H1 (cell line): ENCODE measurements around the gene FGF11. TPM values are rescaled to one million over a fixed set of nuclear protein-coding genes. Genes with fewer than 3 reads are reported as not detected.

Experiments
- CTCF ChIA-PET: fragments of 300-600 bp; sonication (Branson Sonifier 250); formaldehyde crosslinking; loops from one replicate; lab custom pipeline; 2021; ENCODE audit not compliant: partially characterized antibody; lab: Charles Lee
- POLR2A ChIA-PET: fragments of 300-600 bp; sonication (Branson Sonifier 250); formaldehyde crosslinking; loops from one replicate; lab custom pipeline; 2021; ENCODE audit warnings: inconsistent platforms; ENCODE audit not compliant: partially characterized antibody; lab: Charles Lee
- DNase-seq, 2 experiments: peaks; one replicate each; pipeline versions ENCODE4 v3.0.0 to v3.0.0-alpha.2; 2010 to 2022; ENCODE audit warnings: low spot score in 2 of 2, low read depth in 1 of 2, mixed read lengths in 1 of 2
- FAIRE-seq: peaks from 2 replicates; lab custom pipeline; 2011; peaks lifted over from hg19 to GRCh38; lab: Jason Lieb, UNC
- H2AFZ ChIP-seq: 2 replicates; pipeline ENCODE4 v1.8.1; 2012; ENCODE audit warnings: low read length, inconsistent platforms
- H2AK5ac ChIP-seq: 2 replicates; pipeline ENCODE4 v1.6.1; 2013; ENCODE audit warnings: low read depth, low read length
- H2BK120ac ChIP-seq: replicated peaks from 2 replicates; pipeline ENCODE3; 2013; ENCODE audit warnings: low read depth, low read length, inconsistent platforms
- H2BK12ac ChIP-seq: 2 replicates; pipeline ENCODE4 v1.6.1; 2013; ENCODE audit warnings: low read depth, low read length
- H2BK15ac ChIP-seq: 2 replicates; pipeline ENCODE4 v1.6.1; 2013; ENCODE audit warnings: low read length
- H2BK20ac ChIP-seq: 2 replicates; pipeline ENCODE4 v1.6.1; 2013; ENCODE audit warnings: low read length
- H2BK5ac ChIP-seq: 2 replicates; pipeline ENCODE4 v1.6.1; 2013; ENCODE audit warnings: low read depth, low read length
- H3K14ac ChIP-seq: 2 replicates; pipeline ENCODE4 v1.6.1; 2013; ENCODE audit warnings: inconsistent platforms; ENCODE audit not compliant: insufficient read length
- H3K18ac ChIP-seq: 2 replicates; pipeline ENCODE4 v1.6.1; 2013; ENCODE audit warnings: low read length; ENCODE audit errors: extremely low read depth
- H3K23ac ChIP-seq: 2 replicates; pipeline ENCODE4 v1.6.1; 2013; ENCODE audit warnings: inconsistent platforms; ENCODE audit not compliant: insufficient read length
- H3K23me2 ChIP-seq: 2 replicates; pipeline ENCODE4 v1.6.1; 2013; ENCODE audit warnings: low read depth, low read length
- H3K27ac ChIP-seq: 2 replicates; pipeline ENCODE4 v1.6.1; 2011; ENCODE audit warnings: low read depth, low read length, inconsistent platforms
- H3K27me3 ChIP-seq, 4 experiments: replicated peaks in 1 of 4; 1 replicate in 1 of 4; 2 replicates in 3 of 4; pipeline versions ENCODE4 v1.6.1 to v1.8.1; 2011 to 2013; ENCODE audit warnings: low read length in 3 of 4, mild to moderate bottlenecking in 3 of 4, inconsistent platforms in 2 of 4, mixed read lengths in 2 of 4, moderate library complexity in 1 of 4; ENCODE audit not compliant: control insufficient read depth in 3 of 4, insufficient read depth in 3 of 4; ENCODE audit errors: extremely low read depth in 1 of 4
- H3K36me3 ChIP-seq, 4 experiments: 2 replicates each; pipeline versions ENCODE4 v1.6.1 to v1.8.1; 2011 to 2013; ENCODE audit warnings: mild to moderate bottlenecking in 4 of 4, low read length in 3 of 4, moderate library complexity in 2 of 4, control low read depth in 1 of 4, inconsistent platforms in 1 of 4; ENCODE audit not compliant: insufficient read depth in 4 of 4, control insufficient read depth in 2 of 4
- H3K4ac ChIP-seq: replicated peaks from 2 replicates; pipeline ENCODE3; 2013; ENCODE audit warnings: low read length, low read depth, mixed read lengths, inconsistent platforms; ENCODE audit not compliant: insufficient read length
- H3K4me1 ChIP-seq, 4 experiments: replicated peaks in 1 of 4; 1 replicate in 1 of 4; 2 replicates in 3 of 4; pipeline versions ENCODE4 v1.6.1 to v1.8.1; 2011 to 2013; ENCODE audit warnings: low read length in 3 of 4, inconsistent platforms in 2 of 4, mixed read lengths in 1 of 4; ENCODE audit not compliant: insufficient read depth in 4 of 4, control insufficient read depth in 3 of 4
- H3K4me2 ChIP-seq, 2 experiments: 2 replicates each; pipeline versions ENCODE4 v1.6.1 to v1.8.1; 2011 to 2013; ENCODE audit warnings: low read depth in 2 of 2, low read length in 2 of 2, control low read depth in 1 of 2, inconsistent platforms in 1 of 2, mild to moderate bottlenecking in 1 of 2; ENCODE audit not compliant: insufficient read depth in 1 of 2
- H3K4me3 ChIP-seq, 4 experiments: fragments of 200-600, 300-600 bp in 1 of 4; sonication (generic), shearing (Covaris generic), sonication (Bioruptor Twin) in 1 of 4; 2 replicates each; pipeline versions ENCODE4 v1.5.1 to v1.8.1; 2011 to 2016; ENCODE audit warnings: low read length in 4 of 4, low read depth in 3 of 4, control low read depth in 2 of 4, inconsistent platforms in 2 of 4, mild to moderate bottlenecking in 2 of 4, mixed read lengths in 1 of 4, moderate library complexity in 1 of 4; ENCODE audit not compliant: insufficient read depth in 2 of 4; ENCODE audit errors: extremely low read depth in 1 of 4
- H3K56ac ChIP-seq: replicated peaks from 2 replicates; pipeline ENCODE3; 2013; ENCODE audit warnings: low read depth, mild to moderate bottlenecking, mixed read lengths, low read length, inconsistent platforms; ENCODE audit not compliant: insufficient read length
- H3K79me1 ChIP-seq: 2 replicates; pipeline ENCODE4 v1.6.1; 2013; ENCODE audit warnings: low read depth, low read length, control low read depth
- H3K79me2 ChIP-seq, 2 experiments: 2 replicates each; pipeline versions ENCODE4 v1.6.1 to v1.8.1; 2012 to 2013; ENCODE audit warnings: low read length in 2 of 2, mild to moderate bottlenecking in 2 of 2, inconsistent platforms in 1 of 2; ENCODE audit not compliant: insufficient read depth in 2 of 2, control insufficient read depth in 1 of 2
- H3K9ac ChIP-seq, 4 experiments: replicated peaks in 1 of 4; 1 replicate in 1 of 4; 2 replicates in 3 of 4; pipeline versions ENCODE4 v1.6.1 to v1.8.1; 2011 to 2013; ENCODE audit warnings: low read depth in 3 of 4, low read length in 3 of 4, control low read depth in 2 of 4, mild to moderate bottlenecking in 2 of 4, moderate library complexity in 2 of 4, inconsistent platforms in 1 of 4; ENCODE audit errors: extremely low read depth in 1 of 4
- H3K9me3 ChIP-seq, 2 experiments: 2 replicates each; pipeline versions ENCODE4 v1.6.1 to v1.8.1; 2012 to 2013; ENCODE audit warnings: mild to moderate bottlenecking in 2 of 2, moderate library complexity in 2 of 2, control low read depth in 1 of 2, inconsistent platforms in 1 of 2, low read depth in 1 of 2, low read length in 1 of 2, mixed read lengths in 1 of 2; ENCODE audit not compliant: insufficient read depth in 2 of 2
- H4K20me1 ChIP-seq, 2 experiments: replicated peaks in 1 of 2; 2 replicates each; pipeline versions ENCODE3 to v1.8.1; 2011 to 2013; ENCODE audit warnings: inconsistent platforms in 2 of 2, low read length in 2 of 2, mild to moderate bottlenecking in 1 of 2; ENCODE audit not compliant: insufficient read depth in 2 of 2, control insufficient read depth in 1 of 2
- H4K5ac ChIP-seq: 2 replicates; pipeline ENCODE4 v1.6.1; 2013; ENCODE audit warnings: low read length, low read depth, mixed read lengths, inconsistent platforms; ENCODE audit not compliant: insufficient read length
- H4K8ac ChIP-seq: 2 replicates; pipeline ENCODE4 v1.8.0; 2013; ENCODE audit warnings: mild to moderate bottlenecking, moderate library complexity, low read length, inconsistent platforms; ENCODE audit not compliant: insufficient read depth; ENCODE audit errors: extremely low read depth
- H4K91ac ChIP-seq: replicated peaks from 2 replicates; pipeline ENCODE3; 2013; ENCODE audit warnings: low read length, mixed read lengths, inconsistent platforms; ENCODE audit not compliant: insufficient read length
- CTCF ChIP-seq, 3 experiments: IDR thresholded peaks; 1 replicate in 2 of 3; 2 replicates in 1 of 3; pipeline versions ENCODE4 v1.5.1 to v1.6.1; 2011; ENCODE audit warnings: low read length in 3 of 3, mild to moderate bottlenecking in 3 of 3, inconsistent platforms in 2 of 3, low read depth in 1 of 3, moderate library complexity in 1 of 3; ENCODE audit not compliant: insufficient read depth in 1 of 3; ENCODE audit errors: control extremely low read depth in 1 of 3
- HDAC6 ChIP-seq: IDR thresholded peaks from one replicate; pipeline ENCODE4 v1.7.1; 2012; ENCODE audit warnings: low read depth, mild to moderate bottlenecking, inconsistent platforms, low read length, moderate library complexity
- KDM4A ChIP-seq: IDR thresholded peaks from one replicate; pipeline ENCODE4 v1.7.1; 2012; ENCODE audit warnings: low read depth, mild to moderate bottlenecking, moderate library complexity, low read length, inconsistent platforms; ENCODE audit not compliant: severe bottlenecking
- RBBP5 ChIP-seq: IDR thresholded peaks from 2 replicates; pipeline ENCODE4 v1.7.1; 2012; ENCODE audit warnings: low read depth, mild to moderate bottlenecking, inconsistent platforms, low read length, moderate library complexity, borderline replicate concordance
- SP1 ChIP-seq: IDR thresholded peaks from 2 replicates; pipeline ENCODE4 v1.6.1; 2011; ENCODE audit warnings: low read depth, low read length
- TAF1 ChIP-seq: IDR thresholded peaks from 2 replicates; pipeline ENCODE4 v1.6.1; 2011; ENCODE audit warnings: mild to moderate bottlenecking, low read depth, low read length
- USF2 ChIP-seq: IDR thresholded peaks from 2 replicates; pipeline ENCODE4 v1.6.1; 2011; ENCODE audit warnings: low read length, improper control_type of control experiment
- WGBS, 2 experiments: shearing (Covaris generic) in 1 of 2; methylation state at CpG; one replicate each; pipeline versions ENCODE4 v1.1.6 to v1.1.7; 2013 to 2015; ENCODE audit warnings: low lambda C conversion rate in 2 of 2, mixed read lengths in 2 of 2, inconsistent platforms in 1 of 2, low coverage in 1 of 2, missing lambda C conversion rate in 1 of 2; ENCODE audit not compliant: insufficient replicate concordance in 2 of 2, insufficient coverage in 1 of 2, insufficient read length in 1 of 2; ENCODE audit errors: extremely low coverage in 1 of 2, missing lambda C conversion rate in 1 of 2; 5-methylcytosine and 5-hydroxymethylcytosine counted together
- polyA plus RNA-seq, 7 experiments: library from polyadenylated mRNA; depleted of rRNA in 3 of 7; stranded (reverse) in 5 of 7; unstranded in 2 of 7; fragments of >200 nt in 5 of 7; fragments of 200-250 nt in 2 of 7; gene quantifications; 1 replicate in 5 of 7; 2 replicates in 1 of 7; 4 replicates in 1 of 7; pipeline versions ENCODE4 v1.2.1 to v1.2.3, GENCODE V29; 2011 to 2013; ENCODE audit warnings: missing spikeins in 2 of 7, mixed read lengths in 2 of 7
- total RNA-seq: library from RNA; stranded (reverse); fragmentation: NEBNext Ultra II Directional; extraction: Animal tissue kit (Norgen Biotek cat#: 25700); gene quantifications from 2 replicates; pipeline ENCODE4 v1.2.1, GENCODE V29; 2021

FGF11 gene
- total and polyA plus RNA-seq, 2 of the 8 experiments (the other 6 are each of a cell fraction or from before 2014, with no cell fraction given): 11.8 to 26.1 TPM

GRCh38 chr17:7476951-7477350, 37.6 kb downstream of the FGF11 start:
- H2BK5ac ChIP-seq: 0 out of 2 replicates have a peak overlapping the region, but pooled peaks have one; percentile 66
- H3K14ac ChIP-seq: no peak overlapping the region
- H3K9me3 ChIP-seq: no peaks in the 10 kb centered on the region
- no peak overlapping the region for H4K91ac ChIP-seq
- H4K5ac ChIP-seq: no peak overlapping the region
- no peak for TF ChIP-seq CTCF (IDR thresholded peaks at IDR 0.05; ENCODE audit: control extremely low read depth in 1 of 3, insufficient read depth in 1 of 3, low read depth in 1 of 3, low read length in 3 of 3)
- no peak for TF ChIP-seq KDM4A
- TF ChIP-seq SP1: no peak
- no peak for TF ChIP-seq USF2
- no peak for TF ChIP-seq HDAC6
- TF ChIP-seq RBBP5: no peak
- TF ChIP-seq TAF1: no peak
- H2BK15ac ChIP-seq: peak overlapping the region; percentile 63; the same call in 1 of the 2 replicates
- 98% methylated on average over 5 of the region's 5 CpGs; no CpG with 5 or more reads in 1 of the 2 experiments for WGBS, 2 experiments
- peak overlapping the region in 1 of 4 experiments; percentile 4; a peak in 1 of 7 replicates for H3K9ac ChIP-seq
- H3K79me1 ChIP-seq: peaks cover 12% of the 10 kb centered on the region
- peaks cover 0 to 31% of the 10 kb centered on the region in 2 experiments; a peak in 2 of 4 replicates for H3K79me2 ChIP-seq
- ChIA-PET POLR2A (interaction anchor here (0.9 to 14.3 kb wide), 11 partner anchors 9 to 117 kb away, joined by 3 to 339 read pairs (median 4); partner anchors contain the start of genes CHRNB1, FGF11, NLGN2 and POLR2A), CTCF (interaction anchor here (0.7 to 3.3 kb wide), 9 partner anchors 8 to 126 kb away, joined by 3 to 17 read pairs (median 4); partner anchors contain the start of gene TMEM102)
- peak overlapping the region; percentile 1; the same call in 1 of the 2 replicates for H2AK5ac ChIP-seq
- H2BK20ac ChIP-seq: no peak overlapping the region
- H2BK120ac ChIP-seq: no peak overlapping the region
- no peaks in the 10 kb centered on the region; a peak in 1 of 7 replicates for H3K27me3 ChIP-seq
- no peak overlapping the region for H3K4ac ChIP-seq
- no peak overlapping the region for H3K23ac ChIP-seq
- H3K4me3 ChIP-seq: no peak overlapping the region
- H3K18ac ChIP-seq: no peak overlapping the region
- peak overlapping the region in 1 of 2 experiments; percentile 97; a peak in 1 of 4 replicates for H3K4me2 ChIP-seq
- H3K56ac ChIP-seq: no peak overlapping the region
- DNase-seq: no peak
- peaks cover 0 to 5% of the 10 kb centered on the region in 2 experiments for H4K20me1 ChIP-seq
- no peak overlapping the region for H2BK12ac ChIP-seq
- H3K36me3 ChIP-seq: no peaks in the 10 kb centered on the region
- peaks cover 11% of the 10 kb centered on the region for H3K23me2 ChIP-seq
- no peak overlapping the region for H2AFZ ChIP-seq
- no peak overlapping the region for H3K27ac ChIP-seq
- FAIRE-seq: no peak
- H4K8ac ChIP-seq: no peak overlapping the region
- peaks cover 2 to 20% (median 16%) of the 10 kb centered on the region in 4 experiments for H3K4me1 ChIP-seq
